Activated CD4-positive, alpha-beta T cell treated with anti-CD3 and anti-CD28 coated beads, Interleukin-2, amount 50 U/mL, for 1 hour (primary cell): ENCODE results near the gene KIT.

Source experiments
- DNase-seq: peaks from one replicate; pipeline ENCODE4 v3.0.0-alpha.2; 2020

The KIT gene

GRCh38 chr4:54750341-54750740 is 92.6 kb downstream of the KIT start:
- no peak for DNase-seq

GRCh38 chr4:54754394-54754793 is 96.6 kb downstream of the KIT start:
- no peak for DNase-seq

GRCh38 chr4:54764476-54764875 is 106.7 kb downstream of the KIT start:
- no peak for DNase-seq

GRCh38 chr4:54767376-54767775 is 109.6 kb downstream of the KIT start:
- DNase-seq: no peak

GRCh38 chr4:54773022-54773421 is 115.3 kb downstream of the KIT start:
- DNase-seq: no peak

- no peak for DNase-seq
Measured at GRCh38 chr4:54779036-54779435, 121.3 kb downstream of the KIT start.

GRCh38 chr4:54779476-54780148 is 121.9 kb downstream of the KIT start:
- no peak for DNase-seq

- no peak for DNase-seq
Measured at GRCh38 chr4:54780149-54780495, 122.4 kb downstream of the KIT start.

- no peak for DNase-seq
Measured at GRCh38 chr4:54781756-54782155, 124.0 kb downstream of the KIT start.

- no peak for DNase-seq
Measured at GRCh38 chr4:54783402-54784110, 125.8 kb downstream of the KIT start.

- DNase-seq: no peak
Measured at GRCh38 chr4:54784161-54784671, 126.5 kb downstream of the KIT start.
